ENCODE results near the gene SPTA1.

The SPTA1 gene

GRCh38 chr1:158681606-158682005 is 4.9 kb downstream of the SPTA1 start:
- no peak for DNase-seq

- no peak for DNase-seq
These were observed 7.2 kb downstream of the SPTA1 start for GRCh38 chr1:158679289-158679688.

GRCh38 chr1:158675563-158676323 is 10.8 kb downstream of the SPTA1 start:
- no peak for DNase-seq

- no peak for DNase-seq
These were observed 12.2 kb downstream of the SPTA1 start for GRCh38 chr1:158674302-158674701.

- DNase-seq: no peak
These were observed 20.5 kb downstream of the SPTA1 start for GRCh38 chr1:158666037-158666436.

- no peak for DNase-seq
These were observed 31.9 kb downstream of the SPTA1 start for GRCh38 chr1:158654571-158654970.

GRCh38 chr1:158654086-158654485 is 32.4 kb downstream of the SPTA1 start:
- no peak for DNase-seq

GRCh38 chr1:158652721-158653334 is 33.7 kb downstream of the SPTA1 start:
- no peak for DNase-seq

- DNase-seq: no peak
These were observed 37.5 kb downstream of the SPTA1 start for GRCh38 chr1:158649052-158649451.

- no peak for DNase-seq
These were observed 40.0 kb downstream of the SPTA1 start for GRCh38 chr1:158646465-158646864.

- no peak for DNase-seq
These were observed 42.1 kb downstream of the SPTA1 start for GRCh38 chr1:158644449-158644848.

GRCh38 chr1:158638904-158639303 is 47.6 kb downstream of the SPTA1 start:
- no peak for DNase-seq

- no peak for DNase-seq
These were observed 48.4 kb downstream of the SPTA1 start for GRCh38 chr1:158638146-158638545.

- DNase-seq: no peak
These were observed 72.8 kb downstream of the SPTA1 start for GRCh38 chr1:158613764-158614163.

GRCh38 chr1:158611916-158612315 is 74.6 kb downstream of the SPTA1 start:
- no peak for DNase-seq

- DNase-seq: no peak
These were observed 79.2 kb downstream of the SPTA1 start for GRCh38 chr1:158607296-158607695.

GRCh38 chr1:158604968-158605367 is 81.5 kb downstream of the SPTA1 start, which contains the start of gene OR10Z1:
Gene OR10Z1 (plus strand): TSS chr1:158605268. CDS start chr1:158606439, 1,171 bp downstream.
- no peak for DNase-seq

- DNase-seq: no peak
These were observed 85.8 kb downstream of the SPTA1 start for GRCh38 chr1:158600735-158601134.

- DNase-seq: no peak
These were observed 99.6 kb downstream of the SPTA1 start for GRCh38 chr1:158586942-158587341.

- DNase-seq: no peak
These were observed 102.6 kb downstream of the SPTA1 start for GRCh38 chr1:158583962-158584361.

GRCh38 chr1:158579733-158580132 is 106.8 kb downstream of the SPTA1 start, which contains the start of gene OR10X1:
Gene OR10X1 (minus strand): TSS chr1:158579899. CDS start chr1:158579899, 0 bp downstream.
- DNase-seq: no peak

GRCh38 chr1:158577561-158577960 is 109.0 kb downstream of the SPTA1 start:
- no peak for DNase-seq

GRCh38 chr1:158572226-158572625 is 114.3 kb downstream of the SPTA1 start:
- no peak for DNase-seq

- no peak for DNase-seq
These were observed 116.0 kb downstream of the SPTA1 start, which contains the start of gene OR6P1 for GRCh38 chr1:158570480-158570879. Gene OR6P1 (minus strand): TSS chr1:158570580. CDS start chr1:158563604, 6,976 bp downstream.
